Measurements from ENCODE around the gene CHGA.

The CHGA gene

DNA sequence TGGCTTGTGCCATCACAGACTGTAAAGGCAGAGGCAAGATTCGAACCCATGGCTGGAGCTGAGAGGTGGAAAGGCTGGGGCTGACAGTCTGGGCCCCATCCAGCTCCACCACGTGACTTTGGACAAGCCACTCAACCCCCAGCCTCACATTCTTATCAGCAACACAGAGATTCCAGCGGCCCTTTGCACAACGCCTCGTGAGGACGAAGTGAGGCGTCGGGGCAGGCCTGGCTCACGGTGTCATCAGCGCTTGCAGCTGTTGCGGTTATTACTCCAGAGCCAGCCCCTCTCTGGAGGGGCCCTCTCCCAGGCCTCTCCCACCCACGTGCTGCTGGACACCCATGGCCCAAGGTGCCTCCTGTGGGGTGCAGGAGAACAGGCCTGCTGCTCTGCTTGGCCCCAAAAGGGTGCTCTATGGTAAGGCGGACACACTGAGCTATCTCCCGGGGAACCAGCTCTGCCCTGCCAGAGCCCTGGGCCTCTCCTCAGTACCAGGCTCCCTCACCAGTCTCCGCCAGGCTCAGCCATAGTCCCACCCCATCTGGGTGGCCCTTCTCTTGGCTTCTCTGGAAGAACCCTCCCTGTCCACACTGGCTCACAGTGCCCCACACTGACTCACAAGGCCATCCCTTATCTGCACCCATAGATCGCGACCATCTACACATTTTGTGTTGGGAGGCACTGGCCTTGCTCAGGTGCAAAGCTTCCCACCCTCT lies 21.1 kb downstream of the CHGA start:
- H3K4me3 ChIP-seq (replicated peaks; ENCODE audit: low read depth, low read length) = no peak overlapping the region
- TF ChIP-seq, protein P1, sequence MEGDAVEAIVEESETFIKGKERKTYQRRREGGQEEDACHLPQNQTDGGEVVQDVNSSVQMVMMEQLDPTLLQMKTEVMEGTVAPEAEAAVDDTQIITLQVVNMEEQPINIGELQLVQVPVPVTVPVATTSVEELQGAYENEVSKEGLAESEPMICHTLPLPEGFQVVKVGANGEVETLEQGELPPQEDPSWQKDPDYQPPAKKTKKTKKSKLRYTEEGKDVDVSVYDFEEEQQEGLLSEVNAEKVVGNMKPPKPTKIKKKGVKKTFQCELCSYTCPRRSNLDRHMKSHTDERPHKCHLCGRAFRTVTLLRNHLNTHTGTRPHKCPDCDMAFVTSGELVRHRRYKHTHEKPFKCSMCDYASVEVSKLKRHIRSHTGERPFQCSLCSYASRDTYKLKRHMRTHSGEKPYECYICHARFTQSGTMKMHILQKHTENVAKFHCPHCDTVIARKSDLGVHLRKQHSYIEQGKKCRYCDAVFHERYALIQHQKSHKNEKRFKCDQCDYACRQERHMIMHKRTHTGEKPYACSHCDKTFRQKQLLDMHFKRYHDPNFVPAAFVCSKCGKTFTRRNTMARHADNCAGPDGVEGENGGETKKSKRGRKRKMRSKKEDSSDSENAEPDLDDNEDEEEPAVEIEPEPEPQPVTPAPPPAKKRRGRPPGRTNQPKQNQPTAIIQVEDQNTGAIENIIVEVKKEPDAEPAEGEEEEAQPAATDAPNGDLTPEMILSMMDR (IDR thresholded peaks at IDR 0.05; ENCODE audit: low read length, missing control alignments) = no peak
- no peak for DNase-seq (ENCODE audit: low read depth)

DNA sequence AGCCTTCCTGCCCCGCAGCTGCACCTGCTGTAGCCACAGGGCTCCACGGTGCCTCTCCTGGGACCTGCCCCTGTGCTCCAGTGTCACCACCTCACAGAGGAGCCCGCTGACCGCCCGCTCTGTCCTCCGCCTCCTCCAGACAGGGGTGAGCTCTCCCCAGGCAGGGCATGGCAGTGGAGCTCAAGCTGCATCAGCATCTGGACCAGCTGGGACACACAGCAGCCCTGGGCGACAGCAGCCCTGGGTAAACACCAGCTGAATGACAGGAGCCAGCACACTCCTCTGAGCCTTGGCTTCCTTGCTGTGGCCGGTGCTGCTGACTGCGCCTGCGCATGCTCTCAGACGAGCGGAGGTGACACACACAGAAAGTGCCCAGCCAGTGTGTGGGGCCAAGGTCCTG lies 22.0 kb downstream of the CHGA start:
- H3K4me3 ChIP-seq (replicated peaks; ENCODE audit: low read depth, low read length) = no peak overlapping the region
- TF ChIP-seq, protein P1 (IDR thresholded peaks at IDR 0.05; ENCODE audit: low read length, missing control alignments) = no peak
- DNase-seq (ENCODE audit: low read depth) = no peak

DNA sequence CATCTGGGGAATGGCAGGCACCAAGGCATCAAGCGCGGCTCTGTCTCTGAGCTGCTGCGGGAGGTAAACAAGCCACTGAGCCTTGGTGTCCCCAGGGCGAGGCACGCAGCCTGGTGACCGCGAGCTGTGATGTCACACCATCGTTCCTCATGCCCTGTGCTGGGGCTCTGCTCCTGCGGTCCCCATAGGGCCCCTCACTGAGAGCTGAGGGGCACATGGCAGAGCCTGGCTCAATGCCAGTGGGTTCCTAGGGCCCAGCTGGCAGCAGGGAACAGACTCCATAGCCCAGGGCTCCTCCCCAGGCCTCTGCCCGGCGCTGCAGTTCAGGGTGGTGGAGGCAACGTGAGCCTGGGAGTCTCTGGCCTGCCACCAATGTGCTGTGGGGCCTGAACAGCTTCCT lies 22.6 kb downstream of the CHGA start:
- DNase-seq (ENCODE audit: low read depth) = no peak
- no peak overlapping the region for H3K4me3 ChIP-seq (replicated peaks; ENCODE audit: low read depth, low read length)
- TF ChIP-seq, protein P1 (IDR thresholded peaks at IDR 0.05; ENCODE audit: low read length, missing control alignments) = no peak

DNA sequence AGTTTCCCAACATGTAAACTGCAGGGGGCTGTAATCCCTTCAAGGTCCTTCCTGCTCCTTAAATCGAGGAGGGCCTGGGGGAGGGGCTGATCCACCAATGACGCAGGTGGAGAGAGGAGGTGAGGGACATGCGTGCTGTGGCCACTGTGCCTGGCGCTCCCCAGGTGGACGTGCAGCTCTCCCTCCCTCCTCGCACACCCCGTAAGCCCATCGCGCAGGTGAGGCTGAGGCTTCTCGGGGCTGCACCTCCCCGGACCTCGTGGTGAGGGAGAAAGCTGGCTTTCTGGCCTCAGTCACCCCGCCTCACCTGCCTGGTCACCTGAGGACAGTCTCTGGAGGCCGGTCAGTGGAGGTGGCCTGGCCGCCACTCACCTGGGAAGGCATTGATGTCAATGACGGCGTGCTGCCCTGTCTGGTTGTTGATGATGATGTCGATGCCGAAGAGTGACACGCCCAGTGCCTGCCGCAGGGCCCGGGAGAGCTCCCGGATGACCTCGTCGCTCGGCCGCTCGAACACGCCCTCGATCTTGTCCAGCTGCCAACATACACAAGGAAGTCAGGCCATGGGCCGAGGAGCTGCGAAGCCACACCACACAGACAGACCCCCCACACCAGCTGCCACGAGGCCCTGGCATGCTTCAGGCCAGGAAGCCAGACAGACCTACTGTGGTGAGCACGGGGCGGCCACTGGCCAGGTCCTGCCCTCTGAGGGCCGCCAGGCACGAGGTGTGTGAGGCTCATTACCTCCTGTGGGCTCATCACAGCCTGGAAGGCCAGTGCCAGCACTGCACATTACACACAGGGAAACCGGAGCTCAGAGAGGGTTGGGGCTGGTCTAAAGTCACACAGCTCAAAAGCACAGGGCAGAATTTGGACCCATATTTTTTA lies 23.3 kb downstream of the CHGA start:
- peak; percentile 60 for DNase-seq (ENCODE audit: low read depth)
- TF ChIP-seq, protein P1 (IDR thresholded peaks at IDR 0.05; ENCODE audit: low read length, missing control alignments) = no peak
- no peak overlapping the region for H3K4me3 ChIP-seq (replicated peaks; ENCODE audit: low read depth, low read length)

DNA sequence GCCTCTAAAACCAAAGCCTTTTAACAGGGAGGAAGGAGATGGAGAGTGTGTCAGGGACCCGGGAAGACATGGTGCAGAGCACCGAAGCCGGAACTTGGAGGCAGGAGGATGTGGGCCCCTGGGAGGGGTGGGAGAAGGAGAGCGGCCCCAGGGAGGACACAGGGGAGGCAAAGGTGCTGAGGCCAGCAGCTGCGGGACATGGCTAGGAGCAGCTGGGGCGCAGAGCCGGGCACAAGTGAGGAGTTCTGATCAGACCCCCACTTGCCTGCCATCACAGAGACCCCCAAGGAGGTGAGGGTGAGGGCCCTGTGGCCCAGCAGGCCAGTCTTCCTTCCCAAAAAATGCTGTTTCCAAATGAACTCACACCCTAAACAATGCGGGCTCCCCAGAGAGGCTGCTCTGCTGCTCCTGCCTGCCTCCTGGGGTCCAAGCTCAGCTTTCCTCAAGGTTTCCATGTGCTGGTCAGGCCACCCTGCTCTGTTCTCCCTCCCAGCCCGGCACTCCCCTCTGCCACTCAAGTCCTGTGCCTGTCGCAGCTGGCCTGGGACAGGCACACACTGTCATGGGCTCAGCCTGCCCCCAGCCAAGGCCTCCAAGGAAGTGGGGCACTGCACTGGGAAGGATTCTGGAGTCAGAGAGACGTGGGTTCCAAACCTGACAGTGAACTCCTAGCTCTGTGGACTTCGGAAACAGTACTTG lies 24.0 kb downstream of the CHGA start:
- H3K4me3 ChIP-seq (replicated peaks; ENCODE audit: low read depth, low read length) = no peak overlapping the region
- TF ChIP-seq, protein P1 (IDR thresholded peaks at IDR 0.05; ENCODE audit: low read length, missing control alignments) = no peak
- no peak for DNase-seq (ENCODE audit: low read depth)

DNA sequence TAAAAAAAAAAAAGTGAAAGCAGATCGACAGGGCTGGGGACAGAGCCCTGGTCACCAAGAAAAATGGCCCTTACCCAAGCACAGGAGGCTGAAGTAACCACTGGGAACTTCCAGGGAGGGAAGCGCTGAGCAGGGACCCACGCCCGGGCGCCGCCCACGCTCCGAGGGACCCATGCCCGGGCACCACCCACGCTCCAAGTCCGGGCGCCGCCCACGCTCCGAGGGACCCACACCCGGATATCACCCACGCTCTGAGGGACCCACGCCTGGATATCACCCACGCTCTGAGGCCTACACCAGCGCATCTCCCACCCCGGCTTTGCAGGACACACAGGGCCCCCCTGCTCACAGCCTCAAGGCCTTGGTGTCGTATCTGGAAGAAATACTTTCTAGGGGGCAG lies 25.7 kb downstream of the CHGA start:
- H3K4me3 ChIP-seq (replicated peaks; ENCODE audit: low read depth, low read length) = no peak overlapping the region
- TF ChIP-seq, protein P1 (IDR thresholded peaks at IDR 0.05; ENCODE audit: low read length, missing control alignments) = no peak
- DNase-seq (ENCODE audit: low read depth) = no peak

Data from fibroblast of pulmonary artery (primary cell).